ENCODE results near the gene MUC5B.
"Not testable (repeated sequence)": the region's sequence is repeated elsewhere in the genome, so short reads cannot be mapped to it uniquely, and the experiment has no call there.

The MUC5B gene

GRCh38 chr11:1203505-1204271 lies 19.2 kb upstream of the MUC5B start:
- DNase-seq (ENCODE audit: low spot score): no peak

GRCh38 chr11:1204381-1205101 lies 18.3 kb upstream of the MUC5B start:
- DNase-seq (ENCODE audit: low spot score): no peak

GRCh38 chr11:1205121-1205986 lies 17.5 kb upstream of the MUC5B start:
- no peak for DNase-seq (ENCODE audit: low spot score)

DNA sequence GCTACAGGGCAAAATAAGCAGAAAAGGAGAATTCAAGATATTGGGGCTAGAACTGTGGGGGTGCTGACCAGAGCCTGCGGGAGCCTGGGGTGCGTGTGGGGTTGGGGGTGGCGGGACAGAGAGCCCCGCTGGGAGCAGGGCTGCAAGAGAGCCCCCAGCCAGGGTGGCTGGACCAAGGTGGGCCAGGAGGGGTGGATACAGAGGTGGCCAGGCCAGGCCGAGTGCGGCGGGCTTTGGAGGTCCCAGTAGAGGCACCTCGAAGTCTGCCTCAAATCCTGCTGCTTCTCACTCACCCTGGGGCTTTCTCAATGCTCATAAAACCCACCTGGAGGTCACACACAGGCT lies 16.9 kb upstream of the MUC5B start:
- DNase-seq (ENCODE audit: low spot score): no peak

DNA sequence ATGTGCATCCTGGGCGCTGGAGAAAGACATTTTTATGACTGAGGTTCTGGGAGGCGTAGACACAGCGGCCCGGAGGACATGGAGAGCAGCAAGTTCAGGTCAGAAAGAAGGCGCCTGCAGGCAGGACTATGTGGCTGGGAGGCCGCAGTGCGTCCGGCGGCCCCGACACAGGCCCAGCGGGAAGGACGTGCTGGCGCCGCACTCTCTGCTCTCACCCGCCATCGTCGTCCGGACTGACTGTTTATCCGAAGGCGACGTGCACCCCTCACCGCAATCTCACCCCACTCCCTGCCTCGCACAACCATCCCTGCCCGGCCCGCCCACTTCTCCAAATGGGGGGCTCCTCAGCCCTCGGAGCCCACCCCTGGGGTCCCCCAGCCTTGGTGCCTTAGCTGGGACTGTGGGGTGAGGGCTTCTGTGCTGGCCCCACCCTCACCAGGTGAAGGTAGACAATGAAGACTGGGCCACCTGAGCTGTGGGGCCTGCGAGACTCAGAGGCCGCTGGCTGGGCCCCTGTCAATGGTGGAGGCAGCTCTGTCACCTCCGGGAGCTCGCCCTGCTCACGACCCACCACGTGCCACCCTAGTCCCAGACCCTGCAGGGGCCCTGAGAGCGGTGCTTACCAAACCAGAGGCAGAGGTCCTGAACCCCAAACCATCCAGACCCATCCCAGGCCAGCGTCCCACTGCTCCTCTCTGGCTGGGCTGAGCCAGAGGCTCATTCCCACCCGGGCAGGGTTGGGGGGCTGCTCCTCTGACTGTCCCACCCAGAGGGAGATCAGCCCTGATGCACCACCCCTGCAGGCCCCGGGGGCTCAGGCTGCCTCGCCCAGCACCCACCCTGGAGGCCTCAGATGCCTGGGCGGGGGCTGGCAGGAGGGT lies 16.2 kb upstream of the MUC5B start:
- DNase-seq (ENCODE audit: low spot score): no peak

DNA sequence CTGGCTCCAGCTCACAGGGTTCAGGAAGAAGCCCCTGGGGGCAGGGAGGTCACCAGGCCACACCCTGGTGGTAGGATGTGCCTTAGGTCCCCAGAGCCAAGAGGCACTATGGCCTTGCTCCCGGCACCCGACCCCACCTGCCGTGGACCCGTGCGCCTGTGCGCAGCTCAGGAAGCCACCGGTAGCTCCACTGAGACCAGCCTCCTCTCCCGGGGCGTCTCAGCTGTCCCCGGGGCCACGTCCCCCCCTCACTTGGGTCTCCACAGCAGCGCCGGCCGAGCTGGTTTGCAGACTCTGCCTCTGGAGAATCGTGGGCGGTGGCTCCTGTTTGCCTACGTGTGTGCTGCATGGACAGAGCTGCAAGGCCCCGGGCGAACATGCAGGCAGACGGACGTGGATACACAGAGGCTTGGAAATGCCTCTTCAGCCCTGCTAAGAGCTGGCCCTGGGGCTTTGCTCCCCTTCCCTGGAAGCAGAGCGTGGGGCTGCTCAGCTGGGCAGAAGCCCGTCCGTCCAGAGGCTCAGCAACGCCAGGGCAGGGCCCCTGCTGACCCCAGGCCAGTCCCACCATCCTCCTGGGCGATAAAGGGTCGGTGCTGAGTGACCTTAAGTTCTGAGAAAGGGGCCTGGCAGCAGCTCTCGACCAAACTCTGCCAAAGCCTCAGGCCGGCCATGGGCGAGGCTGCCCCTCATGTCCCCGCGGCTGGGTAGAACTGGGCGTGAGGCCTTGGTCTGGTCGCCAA lies 15.3 kb upstream of the MUC5B start:
- DNase-seq (ENCODE audit: low spot score): no peak

DNA sequence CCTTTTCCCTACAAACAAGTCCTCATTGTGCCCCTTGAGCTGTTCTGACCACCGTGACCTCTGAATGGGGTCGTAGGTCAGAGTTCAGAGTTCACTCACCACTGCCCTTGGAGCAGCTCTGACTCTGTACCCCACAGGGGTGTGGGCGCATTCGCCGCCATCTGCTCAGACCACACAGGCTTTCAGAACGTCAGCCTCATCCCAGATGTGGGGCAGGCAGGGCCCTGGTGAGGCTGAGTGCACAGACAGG lies 14.8 kb upstream of the MUC5B start:
- no peak for DNase-seq (ENCODE audit: low spot score)

- DNase-seq (ENCODE audit: low spot score): no peak
Measured at GRCh38 chr11:1208394-1209261, 14.2 kb upstream of the MUC5B start.

DNA sequence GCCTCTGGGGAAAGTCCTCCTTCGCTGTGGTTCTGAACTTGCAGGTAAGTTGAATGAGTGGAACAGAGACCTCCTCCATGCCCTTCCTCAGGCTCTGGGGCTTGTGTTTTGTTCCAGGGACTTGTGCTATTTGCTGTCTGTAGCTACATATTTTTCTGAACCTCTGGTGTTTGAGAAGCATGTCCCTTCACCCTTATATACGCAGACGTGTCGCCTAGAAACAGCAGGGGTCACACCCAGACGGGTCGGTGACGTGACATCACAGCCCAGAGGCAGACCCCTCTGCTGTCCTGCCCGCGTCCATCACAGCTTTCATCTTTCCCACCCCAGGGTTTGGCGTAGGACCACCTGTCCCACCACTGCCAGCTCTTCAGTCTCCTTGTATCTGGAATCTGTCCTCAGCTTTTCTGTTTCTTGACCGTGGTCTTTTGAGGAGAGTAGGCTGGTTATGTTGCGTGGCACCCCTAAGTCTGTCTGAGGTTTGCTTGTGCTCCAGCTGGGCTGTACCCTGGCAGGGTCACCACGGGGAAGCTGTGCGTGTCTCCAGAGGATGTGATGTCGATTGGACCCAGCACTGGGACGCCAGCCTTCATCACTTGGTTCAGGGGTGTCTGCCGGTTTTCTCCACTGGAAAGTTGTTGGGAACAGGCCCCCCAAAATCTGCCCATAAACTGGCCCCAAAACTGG lies 13.4 kb upstream of the MUC5B start:
- no peak for DNase-seq (ENCODE audit: low spot score)

DNA sequence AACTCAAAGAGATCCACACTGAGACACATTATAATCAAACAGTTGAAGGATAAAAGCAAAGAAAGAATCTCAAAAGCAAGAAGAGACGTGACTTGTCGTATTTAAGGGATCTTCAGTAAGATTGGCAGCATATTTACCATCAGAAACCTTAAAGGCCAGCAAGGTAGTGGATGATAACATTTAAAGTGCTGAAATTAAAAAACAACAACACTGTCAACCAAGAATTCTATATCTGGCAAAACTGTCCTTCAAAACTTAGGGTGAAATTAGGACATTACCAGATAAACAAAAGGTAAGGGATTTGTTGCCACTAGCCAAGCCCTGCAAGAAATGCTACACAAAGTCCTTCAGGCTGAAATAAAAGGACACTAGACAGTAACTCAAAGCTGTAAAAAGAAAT lies 11.0 kb upstream of the MUC5B start:
- DNase-seq (ENCODE audit: low spot score): no peak

- not testable (repeated sequence) for DNase-seq (ENCODE audit: low spot score)
Measured at GRCh38 chr11:1215826-1216225, 7.0 kb upstream of the MUC5B start.

- no peak for DNase-seq (ENCODE audit: low spot score)
Measured at GRCh38 chr11:1217151-1217550, 5.7 kb upstream of the MUC5B start.

- DNase-seq (ENCODE audit: low spot score): no peak
Measured at GRCh38 chr11:1218256-1218787, 4.5 kb upstream of the MUC5B start.

DNA sequence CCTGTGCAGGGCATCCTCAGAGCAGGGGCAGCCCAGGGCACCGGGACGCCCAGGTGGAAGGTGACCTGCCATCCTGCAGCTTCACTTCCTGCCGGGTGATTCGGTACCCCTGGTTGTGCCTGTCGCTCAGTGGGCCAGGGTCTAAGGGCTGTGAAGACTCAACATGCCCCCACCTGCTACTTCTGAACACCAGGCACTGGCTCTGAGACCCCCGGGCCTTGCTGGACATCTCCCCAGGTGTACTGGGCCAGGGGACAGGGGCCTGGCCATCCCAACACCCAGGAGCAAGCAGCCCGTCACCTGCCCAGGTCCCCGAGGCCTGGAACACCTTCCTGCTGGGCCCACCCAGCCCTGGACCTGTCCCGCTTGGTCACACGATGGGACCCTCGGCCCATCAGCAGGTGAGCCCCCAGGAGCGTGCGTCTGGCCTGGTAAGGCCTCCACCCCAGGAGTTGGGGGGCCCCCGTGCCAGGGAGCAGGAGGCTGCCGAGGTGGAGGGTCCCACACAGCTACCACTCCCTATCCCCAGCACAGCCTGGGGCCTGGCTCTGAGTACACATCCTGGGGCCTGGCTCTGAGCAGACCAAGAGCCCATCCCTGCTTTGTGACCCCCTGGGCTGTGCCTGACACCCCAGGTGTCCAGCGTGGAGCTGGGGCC lies 3.9 kb upstream of the MUC5B start:
- DNase-seq (ENCODE audit: low spot score): no peak

- DNase-seq (ENCODE audit: low spot score): no peak
Measured at GRCh38 chr11:1219446-1219833, 3.4 kb upstream of the MUC5B start.

- DNase-seq (ENCODE audit: low spot score): no peak
Measured at GRCh38 chr11:1219834-1220815, 2.7 kb upstream of the MUC5B start.

- DNase-seq (ENCODE audit: low spot score): no peak
Measured at GRCh38 chr11:1220941-1221721, 1.7 kb upstream of the MUC5B start.
